ENCODE measurements around the gene CORO7. TPM values are rescaled to one million over a fixed set of nuclear protein-coding genes. Genes with fewer than 3 reads are reported as not detected.

The CORO7 gene
- polyA plus RNA-seq, 1 donor from 2014 or later, result 57.6 TPM

- H3F3A ChIP-seq (ENCODE audit: insufficient read depth, low read length, poor library complexity, severe bottlenecking), result no peaks in the 10 kb centered on the region
- no peak overlapping the region for H3K27ac ChIP-seq (ENCODE audit: low read length)
- H3K9ac ChIP-seq (ENCODE audit: low read length), result no peak overlapping the region
- H2AFZ ChIP-seq (ENCODE audit: low read depth, low read length), result no peak overlapping the region
- no peak overlapping the region for H3K4me2 ChIP-seq (ENCODE audit: low read length)
- H3K36me3 ChIP-seq (ENCODE audit: insufficient read depth, low read length), result no peaks in the 10 kb centered on the region
- H3K79me2 ChIP-seq (replicated peaks; ENCODE audit: insufficient read depth, low read length), result no peaks in the 10 kb centered on the region
- H3K9me3 ChIP-seq (ENCODE audit: low read length), result no peaks in the 10 kb centered on the region
- no peak overlapping the region for H3K4me3 ChIP-seq (ENCODE audit: low read length)
- no peaks in the 10 kb centered on the region for H3K9me2 ChIP-seq (ENCODE audit: insufficient read depth, low read length)
- H3K27me3 ChIP-seq (ENCODE audit: insufficient read depth, low read depth, low read length), result no peaks in the 10 kb centered on the region
- TF ChIP-seq, protein P1, sequence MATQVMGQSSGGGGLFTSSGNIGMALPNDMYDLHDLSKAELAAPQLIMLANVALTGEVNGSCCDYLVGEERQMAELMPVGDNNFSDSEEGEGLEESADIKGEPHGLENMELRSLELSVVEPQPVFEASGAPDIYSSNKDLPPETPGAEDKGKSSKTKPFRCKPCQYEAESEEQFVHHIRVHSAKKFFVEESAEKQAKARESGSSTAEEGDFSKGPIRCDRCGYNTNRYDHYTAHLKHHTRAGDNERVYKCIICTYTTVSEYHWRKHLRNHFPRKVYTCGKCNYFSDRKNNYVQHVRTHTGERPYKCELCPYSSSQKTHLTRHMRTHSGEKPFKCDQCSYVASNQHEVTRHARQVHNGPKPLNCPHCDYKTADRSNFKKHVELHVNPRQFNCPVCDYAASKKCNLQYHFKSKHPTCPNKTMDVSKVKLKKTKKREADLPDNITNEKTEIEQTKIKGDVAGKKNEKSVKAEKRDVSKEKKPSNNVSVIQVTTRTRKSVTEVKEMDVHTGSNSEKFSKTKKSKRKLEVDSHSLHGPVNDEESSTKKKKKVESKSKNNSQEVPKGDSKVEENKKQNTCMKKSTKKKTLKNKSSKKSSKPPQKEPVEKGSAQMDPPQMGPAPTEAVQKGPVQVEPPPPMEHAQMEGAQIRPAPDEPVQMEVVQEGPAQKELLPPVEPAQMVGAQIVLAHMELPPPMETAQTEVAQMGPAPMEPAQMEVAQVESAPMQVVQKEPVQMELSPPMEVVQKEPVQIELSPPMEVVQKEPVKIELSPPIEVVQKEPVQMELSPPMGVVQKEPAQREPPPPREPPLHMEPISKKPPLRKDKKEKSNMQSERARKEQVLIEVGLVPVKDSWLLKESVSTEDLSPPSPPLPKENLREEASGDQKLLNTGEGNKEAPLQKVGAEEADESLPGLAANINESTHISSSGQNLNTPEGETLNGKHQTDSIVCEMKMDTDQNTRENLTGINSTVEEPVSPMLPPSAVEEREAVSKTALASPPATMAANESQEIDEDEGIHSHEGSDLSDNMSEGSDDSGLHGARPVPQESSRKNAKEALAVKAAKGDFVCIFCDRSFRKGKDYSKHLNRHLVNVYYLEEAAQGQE (IDR thresholded peaks at IDR 0.05; ENCODE audit: borderline replicate concordance), result no peak
- TF ChIP-seq, protein P2, sequence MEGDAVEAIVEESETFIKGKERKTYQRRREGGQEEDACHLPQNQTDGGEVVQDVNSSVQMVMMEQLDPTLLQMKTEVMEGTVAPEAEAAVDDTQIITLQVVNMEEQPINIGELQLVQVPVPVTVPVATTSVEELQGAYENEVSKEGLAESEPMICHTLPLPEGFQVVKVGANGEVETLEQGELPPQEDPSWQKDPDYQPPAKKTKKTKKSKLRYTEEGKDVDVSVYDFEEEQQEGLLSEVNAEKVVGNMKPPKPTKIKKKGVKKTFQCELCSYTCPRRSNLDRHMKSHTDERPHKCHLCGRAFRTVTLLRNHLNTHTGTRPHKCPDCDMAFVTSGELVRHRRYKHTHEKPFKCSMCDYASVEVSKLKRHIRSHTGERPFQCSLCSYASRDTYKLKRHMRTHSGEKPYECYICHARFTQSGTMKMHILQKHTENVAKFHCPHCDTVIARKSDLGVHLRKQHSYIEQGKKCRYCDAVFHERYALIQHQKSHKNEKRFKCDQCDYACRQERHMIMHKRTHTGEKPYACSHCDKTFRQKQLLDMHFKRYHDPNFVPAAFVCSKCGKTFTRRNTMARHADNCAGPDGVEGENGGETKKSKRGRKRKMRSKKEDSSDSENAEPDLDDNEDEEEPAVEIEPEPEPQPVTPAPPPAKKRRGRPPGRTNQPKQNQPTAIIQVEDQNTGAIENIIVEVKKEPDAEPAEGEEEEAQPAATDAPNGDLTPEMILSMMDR (IDR thresholded peaks at IDR 0.05; ENCODE audit: poor library complexity, severe bottlenecking), result peak; percentile 65
- TF ChIP-seq SMC3 (conservative IDR thresholded peaks at IDR 0.05; ENCODE audit: poor library complexity), result peak; percentile 57
- no peak for TF ChIP-seq MXI1 (conservative IDR thresholded peaks at IDR 0.05; ENCODE audit: poor library complexity, severe bottlenecking)
- TF ChIP-seq RAD21 (conservative IDR thresholded peaks at IDR 0.05), result peak; percentile 25
- H4K20me1 ChIP-seq (ENCODE audit: insufficient read depth), result no peaks in the 10 kb centered on the region
Measured at GRCh38 chr16:4358831-4359561, 57.4 kb downstream of the CORO7 start.

DNA sequence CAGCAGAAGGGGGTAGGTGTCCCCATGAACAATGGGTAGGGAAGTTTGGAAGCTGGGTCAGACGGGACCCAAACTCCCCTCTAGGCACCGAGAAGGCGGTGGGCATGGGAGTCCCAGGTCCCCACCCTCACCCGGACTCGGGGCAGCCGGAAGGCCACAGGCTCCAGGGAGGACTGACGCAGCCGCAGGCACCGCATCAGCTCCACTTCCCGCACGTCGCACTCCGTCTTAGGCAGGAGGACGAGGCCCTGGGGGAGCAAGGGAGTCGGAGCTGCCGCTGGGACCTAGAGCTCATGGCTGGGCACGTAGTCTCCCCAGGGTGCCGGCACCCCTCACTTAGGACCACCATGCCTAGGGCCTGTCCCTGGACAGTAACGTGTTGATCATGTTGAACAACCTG lies 58.2 kb downstream of the CORO7 start:
- Histone ChIP-seq H3K9me2 (ENCODE audit: insufficient read depth, low read length) (no peaks in the 10 kb centered on the region), H3K9ac (ENCODE audit: low read length) (no peak overlapping the region), H3K9me3 (ENCODE audit: low read length) (no peaks in the 10 kb centered on the region), H3K27me3 (ENCODE audit: insufficient read depth, low read depth, low read length) (no peaks in the 10 kb centered on the region), H3K36me3 (ENCODE audit: insufficient read depth, low read length) (no peaks in the 10 kb centered on the region), H3K79me2 (replicated peaks; ENCODE audit: insufficient read depth, low read length) (no peaks in the 10 kb centered on the region), H3K4me2 (ENCODE audit: low read length) (no peak overlapping the region), H2AFZ (ENCODE audit: low read depth, low read length) (no peak overlapping the region), H3K27ac (ENCODE audit: low read length) (no peak overlapping the region), H3K4me3 (ENCODE audit: low read length) (no peak overlapping the region), H4K20me1 (ENCODE audit: insufficient read depth) (no peaks in the 10 kb centered on the region), H3F3A (ENCODE audit: insufficient read depth, low read length, poor library complexity, severe bottlenecking) (no peaks in the 10 kb centered on the region)
- TF ChIP-seq TAF1 (IDR thresholded peaks at IDR 0.05; ENCODE audit: low read depth) (no peak), RAD21 (conservative IDR thresholded peaks at IDR 0.05) (no peak), EZH2 (IDR thresholded peaks at IDR 0.05; ENCODE audit: borderline replicate concordance, insufficient read depth, low read length, poor library complexity, severe bottlenecking) (no peak), EP300 (conservative IDR thresholded peaks at IDR 0.05; ENCODE audit: poor library complexity, severe bottlenecking) (no peak), MXI1 (conservative IDR thresholded peaks at IDR 0.05; ENCODE audit: poor library complexity, severe bottlenecking) (no peak), POLR2AphosphoS5 (IDR thresholded peaks at IDR 0.05) (no peak), SMC3 (conservative IDR thresholded peaks at IDR 0.05; ENCODE audit: poor library complexity) (no peak)
- TF ChIP-seq, protein P2 (IDR thresholded peaks at IDR 0.05; ENCODE audit: poor library complexity, severe bottlenecking), result no peak
- TF ChIP-seq, protein P1 (IDR thresholded peaks at IDR 0.05; ENCODE audit: borderline replicate concordance), result no peak

Measured in neural cell (in vitro differentiated cells).